ENCODE results near the gene USP2. TPM values are rescaled to one million over a fixed set of nuclear protein-coding genes. Genes with fewer than 3 reads are reported as not detected.

The USP2 gene
- total RNA-seq, 1 experiment from 2014 or later = 0.14 TPM

GRCh38 chr11:119306373-119306890, 75.1 kb downstream of the USP2 start:
- intact Hi-C loops (cut with micrococcal nuclease) = no loop called here

DNA sequence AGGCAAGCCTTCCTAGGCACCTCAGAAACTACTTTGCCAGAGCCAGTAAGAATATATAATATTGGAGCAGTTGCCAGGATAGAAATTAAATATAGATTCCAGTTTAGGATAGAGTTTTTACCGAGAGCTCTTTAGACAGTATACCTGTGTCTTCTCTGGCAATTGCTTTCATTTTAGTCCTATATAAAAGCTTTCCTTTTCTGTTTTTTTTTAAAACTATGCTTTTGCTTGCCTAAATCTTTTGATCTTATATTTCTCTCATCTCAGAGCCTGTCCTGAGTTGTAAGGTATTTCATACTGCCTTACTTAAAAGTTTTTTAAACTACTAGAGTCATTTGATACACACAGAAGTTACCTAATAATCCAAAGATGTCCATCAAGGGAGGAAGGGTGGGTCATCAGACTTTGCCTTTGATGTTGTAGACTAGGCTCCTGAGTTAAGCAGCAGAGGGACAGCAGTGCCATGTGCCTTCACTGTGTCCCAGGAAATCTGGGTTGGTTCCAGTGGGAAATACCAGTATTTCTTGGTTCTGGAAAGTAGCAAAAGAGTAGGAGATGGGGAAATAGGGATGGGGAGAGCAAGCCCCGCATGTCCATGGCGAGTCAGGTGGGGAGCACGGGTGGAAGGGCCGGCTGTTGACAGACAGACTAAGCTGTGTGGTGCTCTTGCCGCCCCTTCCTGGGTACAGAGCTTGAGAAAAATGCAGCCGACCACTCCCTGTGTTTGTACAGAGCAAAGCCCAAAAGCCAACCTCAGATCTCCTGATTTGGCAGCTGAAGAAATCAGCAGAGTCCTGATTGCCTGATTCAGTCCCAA, 75.7 kb downstream of the USP2 start:
- intact Hi-C loops (cut with micrococcal nuclease) = no loop called here
- H3K4me3 Mint-ChIP-seq (ENCODE audit: unreplicated experiment) = no peak overlapping the region
- H3K4me1 Mint-ChIP-seq (ENCODE audit: insufficient read depth, unreplicated experiment) = peaks cover 10% of the 10 kb centered on the region
- H3K9me3 Mint-ChIP-seq (ENCODE audit: unreplicated experiment) = no peaks in the 10 kb centered on the region
- no peak overlapping the region for H3K27ac Mint-ChIP-seq (ENCODE audit: low read depth, unreplicated experiment)
- POLR2A ChIA-PET = no interaction called here
- no peaks in the 10 kb centered on the region for H3K27me3 Mint-ChIP-seq (ENCODE audit: insufficient read depth, unreplicated experiment)
- no peak for TF ChIP-seq CTCF (IDR thresholded peaks at IDR 0.05; ENCODE audit: unreplicated experiment)
- CTCF ChIA-PET = interaction anchor here (0.6 to 7.7 kb wide), 4 partner anchors 8 to 604 kb away, joined by 3 to 62 read pairs (median 4); no protein-coding TSS in a partner anchor
- peaks cover 49% of the 10 kb centered on the region for H3K36me3 Mint-ChIP-seq (ENCODE audit: insufficient read depth, unreplicated experiment)
- no TSS peak for BruUV-seq (replicated peaks)
- no peak for DNase-seq (ENCODE audit: unreplicated experiment)

More at GRCh38 chr11:119306373-119306890, 75.1 kb downstream of the USP2 start:
- CTCF ChIA-PET = interaction anchor here (0.6 to 7.7 kb wide), 5 partner anchors 9 to 603 kb away, joined by 3 to 62 read pairs (median 3); no protein-coding TSS in a partner anchor
- POLR2A ChIA-PET = no interaction called here
- peak; percentile 40 for DNase-seq (ENCODE audit: unreplicated experiment)
- H3K9me3 Mint-ChIP-seq (ENCODE audit: unreplicated experiment) = no peaks in the 10 kb centered on the region
- H3K27me3 Mint-ChIP-seq (ENCODE audit: insufficient read depth, unreplicated experiment) = no peaks in the 10 kb centered on the region
- H3K4me1 Mint-ChIP-seq (ENCODE audit: insufficient read depth, unreplicated experiment) = peaks cover 10% of the 10 kb centered on the region
- TF ChIP-seq CTCF (IDR thresholded peaks at IDR 0.05; ENCODE audit: unreplicated experiment) = no peak
- no TSS peak for BruUV-seq (replicated peaks)
- H3K4me3 Mint-ChIP-seq (ENCODE audit: unreplicated experiment) = no peak overlapping the region
- no peak overlapping the region for H3K27ac Mint-ChIP-seq (ENCODE audit: low read depth, unreplicated experiment)
- H3K36me3 Mint-ChIP-seq (ENCODE audit: insufficient read depth, unreplicated experiment) = peaks cover 42% of the 10 kb centered on the region

Small RNA genes lying within 50 kb of the gene (microRNA-seq; reads per million reads assigned to microRNA genes)
- not detected for gene MIR6756

Other genes starting within 250 kb of the USP2 start
- not detected in 2 replicates for gene ABCG4, start 232.6 kb downstream of the USP2 start, total RNA-seq (2022)
- gene NLRX1, start 213.0 kb downstream of the USP2 start, total RNA-seq (2022) = 16.7 and 18.9 TPM in 2 replicates
- 0.20 TPM in 1 of 2 replicates, not detected in the other for gene NHERF4, start 196.2 kb downstream of the USP2 start, total RNA-seq (2022)
- gene CBL, start 175.4 kb downstream of the USP2 start, total RNA-seq (2022) = 35.5 and 45.7 TPM in 2 replicates
- 3.5 TPM in 2 replicates for gene MCAM, start 64.6 kb downstream of the USP2 start, total RNA-seq (2022)
- gene RNF26, start 47.2 kb downstream of the USP2 start, total RNA-seq (2022) = 19.2 and 20.9 TPM in 2 replicates
- gene C1QTNF5, start 40.8 kb downstream of the USP2 start, total RNA-seq (2022) = not detected in 2 replicates
- not detected in 2 replicates for gene MFRP, start 35.0 kb downstream of the USP2 start, total RNA-seq (2022)
- not detected in 2 replicates for gene THY1, start 41.5 kb upstream of the USP2 start, total RNA-seq (2022)